Neural crest cell (in vitro differentiated cells): ENCODE data around the gene BTG3. TPM values are rescaled to one million over a fixed set of nuclear protein-coding genes. Genes with fewer than 3 reads are reported as not detected.
A peak's percentile ranks its signal among the peaks of the same experiment; 100 is the strongest.

Experiments used
- DNase-seq: peaks from one replicate; pipeline ENCODE4 v3.0.0; 2021; ENCODE audit warnings: low read depth, mixed read lengths, low spot score
- H3K27ac Mint-ChIP-seq: one replicate; pipeline ENCODE4 v1.8.0; 2021; ENCODE audit warnings: mild to moderate bottlenecking, mixed read lengths; ENCODE audit not compliant: unreplicated experiment
- H3K27me3 Mint-ChIP-seq: 2 replicates; pipeline ENCODE4 v1.8.0; 2021; ENCODE audit warnings: low read depth, mild to moderate bottlenecking, mixed read lengths
- H3K36me3 Mint-ChIP-seq: 2 replicates; pipeline ENCODE4 v1.8.0; 2021; ENCODE audit warnings: low read depth, mild to moderate bottlenecking, mixed read lengths
- H3K4me1 Mint-ChIP-seq: 2 replicates; pipeline ENCODE4 v1.8.0; 2021; ENCODE audit warnings: mixed read lengths
- H3K4me3 Mint-ChIP-seq: one replicate; pipeline ENCODE4 v1.8.0; 2021; ENCODE audit warnings: mild to moderate bottlenecking, mixed read lengths
- H3K9me3 Mint-ChIP-seq: 2 replicates; pipeline ENCODE4 v1.8.0; 2021; ENCODE audit warnings: mixed read lengths
- CTCF ChIP-seq: fragments of 200-600 bp; sonication (generic); conservative IDR thresholded peaks from 2 replicates; pipeline ENCODE4 v1.5.0; 2021; ENCODE audit warnings: antibody characterized with exemption, mild to moderate bottlenecking
- total RNA-seq: library from RNA; stranded (reverse); gene quantifications from 2 replicates; pipeline ENCODE4 v1.2.1, GENCODE V29; 2021

The BTG3 gene
- total RNA-seq, 1 donor from 2014 or later: 39.4 TPM

GRCh38 chr21:17622018-17622417, 9.3 kb upstream of the BTG3 start:
- Mint-ChIP-seq H3K9me3 (no peaks in the 10 kb centered on the region), H3K27ac (no peak overlapping the region)

DNA sequence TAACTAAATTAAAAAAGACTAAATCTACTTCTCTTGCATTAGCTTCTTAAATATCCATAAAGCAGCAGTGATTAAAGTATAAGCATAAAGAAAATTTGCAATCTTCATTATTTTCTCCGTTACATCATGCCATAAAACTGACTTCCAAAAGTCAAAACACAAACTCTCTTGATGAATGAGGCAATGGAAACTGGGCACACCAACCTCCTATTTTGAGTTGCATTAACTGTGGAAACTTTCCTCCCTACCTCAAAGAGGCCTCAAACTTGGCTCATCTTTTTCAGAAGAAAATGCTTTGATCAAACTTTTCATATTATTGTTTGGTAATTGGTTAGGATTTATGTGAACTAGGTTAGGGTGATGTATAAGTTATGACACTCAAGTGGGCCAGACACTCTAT, 4.1 kb upstream of the BTG3 start:
- Mint-ChIP-seq H3K4me3 (peak overlapping the region; percentile 7), H3K27me3 (no peaks in the 10 kb centered on the region)

More at GRCh38 chr21:17622018-17622417, 9.3 kb upstream of the BTG3 start:
- no peak for DNase-seq
- Mint-ChIP-seq H3K36me3 (no peaks in the 10 kb centered on the region), H3K27me3 (no peaks in the 10 kb centered on the region), H3K4me3 (no peak overlapping the region), H3K4me1 (no peaks in the 10 kb centered on the region)
- no peak for TF ChIP-seq CTCF

GRCh38 chr21:17613242-17613676, 558 bp upstream of the BTG3 start:
- H3K9me3 Mint-ChIP-seq: no peaks in the 10 kb centered on the region
- peak overlapping the region; percentile 71 for H3K27ac Mint-ChIP-seq
- H3K27me3 Mint-ChIP-seq: no peaks in the 10 kb centered on the region
- peak overlapping the region; percentile 92 for H3K4me3 Mint-ChIP-seq
- H3K36me3 Mint-ChIP-seq: peaks cover 11% of the 10 kb centered on the region
- no peak for TF ChIP-seq CTCF
- H3K4me1 Mint-ChIP-seq: peaks cover 26% of the 10 kb centered on the region
- no peak for DNase-seq

More for the DNA sequence above, 4.1 kb upstream of the BTG3 start:
- no peak for TF ChIP-seq CTCF
- DNase-seq: no peak
- Mint-ChIP-seq H3K9me3 (no peaks in the 10 kb centered on the region), H3K27ac (no peak overlapping the region), H3K36me3 (no peaks in the 10 kb centered on the region), H3K4me1 (peaks cover 3% of the 10 kb centered on the region)

GRCh38 chr21:17612023-17612564, 607 bp downstream of the BTG3 start:
- DNase-seq: peak; percentile 18
- H3K9me3 Mint-ChIP-seq: no peaks in the 10 kb centered on the region
- peaks cover 13% of the 10 kb centered on the region for H3K36me3 Mint-ChIP-seq
- H3K27me3 Mint-ChIP-seq: no peaks in the 10 kb centered on the region
- no peak for TF ChIP-seq CTCF
- H3K4me3 Mint-ChIP-seq: peak overlapping the region; percentile 88
- H3K27ac Mint-ChIP-seq: peak overlapping the region; percentile 98
- peaks cover 26% of the 10 kb centered on the region for H3K4me1 Mint-ChIP-seq

DNA sequence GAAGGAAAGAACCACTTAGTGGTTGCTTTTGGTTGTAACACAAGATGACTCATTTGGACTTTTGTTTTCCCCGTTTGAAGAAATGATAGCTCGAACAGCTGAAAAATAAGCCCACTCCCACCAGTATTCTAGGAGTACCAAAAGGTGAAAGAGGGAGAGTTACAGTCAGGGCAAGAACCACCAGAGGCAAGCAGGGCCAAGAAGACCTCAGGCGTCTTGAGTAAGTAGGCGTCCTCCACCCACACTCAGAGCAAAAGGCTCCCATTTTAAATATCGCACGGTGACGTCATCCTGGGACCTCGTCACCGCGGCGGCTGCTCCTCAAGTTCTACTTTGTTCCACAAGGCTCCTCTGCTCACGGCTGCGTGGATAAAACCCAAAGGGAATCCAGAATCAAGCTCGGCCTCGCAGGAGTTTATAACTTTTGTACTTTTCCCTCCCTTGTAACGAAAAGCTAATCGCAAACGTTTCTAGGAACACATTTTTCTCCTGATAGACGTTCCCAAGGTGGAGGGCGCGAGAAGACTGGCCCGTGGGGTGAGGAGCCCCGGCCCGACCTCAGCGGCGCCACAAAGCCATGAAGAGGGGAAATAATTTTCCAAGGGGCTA, 1.2 kb downstream of the BTG3 start:
- Mint-ChIP-seq H3K4me3 (peak overlapping the region; percentile 88), H3K27me3 (no peaks in the 10 kb centered on the region), H3K4me1 (peaks cover 26% of the 10 kb centered on the region), H3K36me3 (peaks cover 13% of the 10 kb centered on the region), H3K27ac (peak overlapping the region; percentile 98), H3K9me3 (no peaks in the 10 kb centered on the region)
- TF ChIP-seq CTCF: peak; percentile 19
- peak; percentile 54 for DNase-seq
